Cardiac muscle cell (in vitro differentiated cells and primary cell): ENCODE results near the gene TCTN1. TPM values are rescaled to one million over a fixed set of nuclear protein-coding genes. Genes with fewer than 3 reads are reported as not detected.
A peak's percentile ranks its signal among the peaks of the same experiment; 100 is the strongest.
"Not testable (repeated sequence)": the region's sequence is repeated elsewhere in the genome, so short reads cannot be mapped to it uniquely, and the experiment has no call there.

Experiments used
- DNase-seq, 2 donors: peaks; one replicate each; pipeline versions ENCODE4 v3.0.0 to v3.0.0-alpha.2; 2010 to 2017; ENCODE audit warnings: low read depth in 1 of 2, low spot score in 1 of 2
- H3K27ac ChIP-seq: fragments of 200-600 bp; sonication (generic); 2 replicates; pipeline ENCODE4 v1.5.1; 2016
- H3K27me3 ChIP-seq: fragments of 200-600 bp; sonication (generic); 2 replicates; pipeline ENCODE4 v1.6.0; 2016; ENCODE audit warnings: control low read depth
- H3K36me3 ChIP-seq: fragments of 200-600 bp; sonication (generic); 2 replicates; pipeline ENCODE4 v1.5.1; 2016; ENCODE audit warnings: control low read depth
- H3K4me1 ChIP-seq: fragments of 200-600 bp; sonication (generic); 2 replicates; pipeline ENCODE4 v1.8.1; 2017; ENCODE audit warnings: low read depth, mild to moderate bottlenecking, mixed run types
- H3K4me3 ChIP-seq: fragments of 200-600 bp; sonication (generic); 2 replicates; pipeline ENCODE4 v1.5.1; 2016; ENCODE audit warnings: mild to moderate bottlenecking
- H3K9me3 ChIP-seq: fragments of 200-600 bp; sonication (generic); 2 replicates; pipeline ENCODE4 v1.5.1; 2017; ENCODE audit warnings: low read depth, mild to moderate bottlenecking, control low read depth
- CTCF ChIP-seq: IDR thresholded peaks from 2 replicates; pipeline ENCODE4 v1.5.1; 2012; ENCODE audit warnings: low read depth, mild to moderate bottlenecking, low read length
- polyA plus RNA-seq: library from polyadenylated mRNA; unstranded; fragments of >200 nt; fragmentation: Nextera tagmentation; extraction: Ambion mirVana; gene quantifications from 2 replicates; pipeline ENCODE4 v1.2.1, GENCODE V29; 2016
- total RNA-seq: library from RNA; depleted of rRNA; stranded (reverse); fragments of >200 nt; gene quantifications from 2 replicates; pipeline ENCODE4 v1.2.3, GENCODE V29; 2016

Gene TCTN1
- total RNA-seq (35.1 and 54.1 TPM in 2 replicates), polyA plus RNA-seq (49.1 and 70.3 TPM in 2 replicates)

GRCh38 chr12:110613771-110614684, at the start of gene TCTN1:
Gene TCTN1 (plus strand): TSS chr12:110614129. CDS start chr12:110614183, 54 bp downstream.
- no peaks in the 10 kb centered on the region for H3K9me3 ChIP-seq
- no peaks in the 10 kb centered on the region for H3K36me3 ChIP-seq
- H3K27ac ChIP-seq: no peak within 1 kb of the TSS
- H3K4me3 ChIP-seq: peak within 1 kb of the TSS; percentile 40
- peaks cover 3% of the 10 kb centered on the region for H3K4me1 ChIP-seq
- no peaks in the 10 kb centered on the region for H3K27me3 ChIP-seq
- DNase-seq: peak; percentile 97
- TF ChIP-seq CTCF: no peak

- Histone ChIP-seq H3K4me3 (no peak overlapping the region), H3K9me3 (no peaks in the 10 kb centered on the region), H3K36me3 (no peaks in the 10 kb centered on the region), H3K4me1 (peaks cover 30% of the 10 kb centered on the region), H3K27ac (peak overlapping the region; percentile 91), H3K27me3 (no peaks in the 10 kb centered on the region)
- TF ChIP-seq CTCF: no peak
- no peak for DNase-seq
These were observed 49.4 kb upstream of the TCTN1 start for GRCh38 chr12:110564471-110564991.

DNA sequence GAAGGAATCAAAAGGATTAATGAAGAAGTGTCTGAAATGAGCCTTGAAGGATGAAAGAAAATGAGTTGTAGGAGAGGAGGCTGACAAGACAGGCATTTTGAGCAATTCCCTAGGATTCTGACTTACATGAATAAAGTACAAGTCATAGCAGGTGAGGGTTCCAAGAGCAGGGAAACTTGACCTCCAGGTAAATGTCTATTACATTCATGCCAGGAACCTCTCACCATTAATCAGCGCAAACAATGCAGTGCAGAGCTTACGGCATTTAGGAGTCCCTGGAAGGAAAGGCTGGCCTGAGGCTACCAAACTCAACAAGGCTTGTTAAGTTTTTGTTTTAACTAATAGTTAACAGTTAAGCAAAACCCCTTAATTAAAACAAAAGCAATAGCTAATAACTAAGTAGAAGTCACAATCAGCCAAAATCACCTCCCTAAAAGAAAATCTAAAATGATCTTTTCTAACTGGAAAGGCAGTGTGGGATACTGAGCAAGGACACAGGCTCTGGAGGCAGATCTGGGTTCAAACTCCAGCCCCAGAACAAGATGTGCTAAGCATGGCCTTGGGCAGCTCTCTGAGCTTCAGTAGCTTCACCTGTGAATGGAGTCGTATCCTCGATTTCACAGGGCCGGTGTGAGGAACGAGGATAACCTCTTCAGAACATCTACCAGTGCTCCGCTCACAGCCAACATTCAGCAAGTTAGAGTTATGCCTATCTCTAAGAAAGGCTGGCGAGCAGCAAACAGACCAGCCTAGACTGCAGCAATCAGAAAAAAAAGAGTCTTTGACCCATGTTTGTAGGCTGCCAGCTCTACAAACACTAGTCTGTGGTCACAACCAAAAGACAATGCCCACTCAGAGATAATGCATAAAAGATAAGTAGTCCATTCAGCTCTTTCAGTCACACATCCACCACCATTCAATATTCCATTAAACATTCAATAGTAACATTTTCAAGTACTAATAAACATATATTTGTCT, 47.7 kb upstream of the TCTN1 start:
- no peak overlapping the region for H3K4me3 ChIP-seq
- TF ChIP-seq CTCF: no peak
- H3K36me3 ChIP-seq: no peaks in the 10 kb centered on the region
- H3K27me3 ChIP-seq: no peaks in the 10 kb centered on the region
- peak overlapping the region; percentile 77 for H3K27ac ChIP-seq
- DNase-seq: no peak
- H3K4me1 ChIP-seq: peaks cover 30% of the 10 kb centered on the region
- no peaks in the 10 kb centered on the region for H3K9me3 ChIP-seq

GRCh38 chr12:110566993-110567392, 46.9 kb upstream of the TCTN1 start:
- Histone ChIP-seq H3K4me3 (no peak overlapping the region), H3K27ac (peak overlapping the region; percentile 77), H3K4me1 (peaks cover 30% of the 10 kb centered on the region), H3K27me3 (no peaks in the 10 kb centered on the region), H3K36me3 (no peaks in the 10 kb centered on the region), H3K9me3 (no peaks in the 10 kb centered on the region)
- no peak for DNase-seq
- no peak for TF ChIP-seq CTCF

GRCh38 chr12:110568752-110569151, 45.2 kb upstream of the TCTN1 start:
- DNase-seq: no peak
- H3K27me3 ChIP-seq: no peaks in the 10 kb centered on the region
- H3K4me3 ChIP-seq: no peak overlapping the region
- no peak overlapping the region for H3K27ac ChIP-seq
- no peaks in the 10 kb centered on the region for H3K9me3 ChIP-seq
- TF ChIP-seq CTCF: no peak
- no peaks in the 10 kb centered on the region for H3K36me3 ChIP-seq
- H3K4me1 ChIP-seq: peaks cover 21% of the 10 kb centered on the region

DNA sequence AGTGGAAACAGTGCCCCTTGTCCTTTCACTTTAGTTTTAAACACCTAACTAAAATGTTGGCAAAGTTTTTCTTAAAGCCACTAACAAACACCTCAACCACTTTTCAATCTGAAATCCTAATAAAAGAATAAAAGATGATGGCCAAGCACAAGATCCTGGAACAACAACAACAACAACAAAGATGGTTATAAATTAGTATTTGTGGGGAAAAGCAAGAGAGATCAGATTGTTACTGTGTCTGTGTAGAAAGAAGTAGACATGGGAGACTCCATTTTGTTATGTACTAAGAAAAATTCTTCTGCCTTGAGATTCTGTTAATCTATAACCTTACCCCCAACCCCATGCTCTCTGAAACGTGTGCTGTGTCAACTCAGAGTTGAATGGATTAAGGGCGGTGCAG, 44.1 kb upstream of the TCTN1 start:
- H3K4me3 ChIP-seq, DNase-seq, H3K27ac ChIP-seq, H3K27me3 ChIP-seq, H3K36me3 ChIP-seq, H3K9me3 ChIP-seq: not testable (repeated sequence)
- H3K4me1 ChIP-seq: peaks cover 14% of the 10 kb centered on the region

GRCh38 chr12:110570798-110571197, 43.1 kb upstream of the TCTN1 start:
- peaks cover 19% of the 10 kb centered on the region for H3K4me1 ChIP-seq
- H3K27ac ChIP-seq, H3K9me3 ChIP-seq, H3K27me3 ChIP-seq, DNase-seq, H3K36me3 ChIP-seq, H3K4me3 ChIP-seq: not testable (repeated sequence)
